OCI-LY7 (cell line): Measurements from ENCODE around the gene PPP2R1B. TPM values are rescaled to one million over a fixed set of nuclear protein-coding genes. Genes with fewer than 3 reads are reported as not detected.

Experiments
- BruUV-seq: library from RNA; stranded (reverse); fragments of 400-500 nt; replicated peaks from 2 replicates; lab custom pipeline; 2021; lab: Mats Ljungman, UMichigan
- CTCF ChIA-PET: fragments of 300-600 bp; sonication (Branson Sonifier 250); formaldehyde crosslinking; loops from one replicate; lab custom pipeline; 2022; ENCODE audit warnings: antibody characterized with exemption; ENCODE audit not compliant: unreplicated experiment; lab: Charles Lee
- POLR2A ChIA-PET: fragments of 300-600 bp; sonication (Branson Sonifier 250); formaldehyde crosslinking; loops from one replicate; lab custom pipeline; 2022; ENCODE audit warnings: antibody characterized with exemption; lab: Charles Lee
- DNase-seq: peaks from one replicate; pipeline ENCODE4 v3.0.0-alpha.2; 2015; ENCODE audit warnings: low spot score
- H2AFZ ChIP-seq: fragments of 200-600 bp; sonication (generic), shearing (Covaris generic); 2 replicates; pipeline ENCODE4 v1.6.1; 2014; ENCODE audit warnings: mild to moderate bottlenecking, antibody characterized with exemption, low read length, moderate library complexity
- H3K27ac ChIP-seq: fragments of 200-600 bp; sonication (generic); 2 replicates; pipeline ENCODE4 v1.5.1; 2014; ENCODE audit warnings: mixed run types, low read depth, mild to moderate bottlenecking, moderate library complexity, low read length, inconsistent platforms; ENCODE audit not compliant: poor library complexity, severe bottlenecking
- H3K36me3 ChIP-seq: fragments of 200-600 bp; sonication (generic); 2 replicates; pipeline ENCODE4 v1.6.1; 2014; ENCODE audit warnings: mild to moderate bottlenecking, antibody characterized with exemption, low read length, moderate library complexity, mixed read lengths; ENCODE audit not compliant: insufficient read depth
- H3K4me1 ChIP-seq: fragments of 200-600 bp; sonication (generic); 2 replicates; pipeline ENCODE4 v1.5.1; 2014; ENCODE audit warnings: mild to moderate bottlenecking, low read length; ENCODE audit not compliant: insufficient read depth, poor library complexity, severe bottlenecking
- H3K4me2 ChIP-seq: fragments of 200-600 bp; sonication (generic); 2 replicates; pipeline ENCODE4 v1.6.1; 2014; ENCODE audit warnings: mild to moderate bottlenecking, low read length
- H3K4me3 ChIP-seq: fragments of 200-600 bp; sonication (generic); 2 replicates; pipeline ENCODE4 v1.5.1; 2014; ENCODE audit warnings: mild to moderate bottlenecking, low read depth, low read length; ENCODE audit not compliant: poor library complexity, severe bottlenecking
- H3K79me2 ChIP-seq: fragments of 200-600 bp; sonication (generic); 2 replicates; pipeline ENCODE4 v1.6.1; 2016; ENCODE audit warnings: low read depth, mild to moderate bottlenecking, low read length, moderate library complexity, mixed read lengths; ENCODE audit not compliant: insufficient read depth
- H3K9me2 ChIP-seq: fragments of 200-600 bp; sonication (generic); 2 replicates; pipeline ENCODE4 v1.6.1; 2016; ENCODE audit warnings: mild to moderate bottlenecking, low read length, mixed read lengths; ENCODE audit not compliant: insufficient read depth
- H3K9me3 ChIP-seq: fragments of 200-600 bp; sonication (generic); 2 replicates; pipeline ENCODE4 v1.6.1; 2014; ENCODE audit warnings: mild to moderate bottlenecking, mixed run types, low read length, mixed read lengths
- H4K20me1 ChIP-seq: fragments of 200-600 bp; sonication (generic); 2 replicates; pipeline ENCODE4 v1.6.1; 2014; ENCODE audit warnings: mild to moderate bottlenecking, antibody characterized with exemption, low read length, moderate library complexity, mixed read lengths; ENCODE audit not compliant: insufficient read depth
- EZH2phosphoT487 ChIP-seq: fragments of 200-600 bp; sonication (generic); IDR thresholded peaks from 2 replicates; pipeline ENCODE4 v1.6.1; 2018; ENCODE audit warnings: low read depth, borderline replicate concordance, mild to moderate bottlenecking, mixed run types, antibody characterized with exemption, low read length, moderate library complexity, mixed read lengths
- intact Hi-C: fragments of 100-400 bp; cut with micrococcal nuclease; formaldehyde crosslinking; loops from one replicate; pipeline ENCODE4 v1.10.0; 2022; ENCODE audit not compliant: unreplicated experiment
- total RNA-seq, 2 experiments: library from RNA; depleted of rRNA in 1 of 2; stranded (reverse); fragments of >200 nt in 1 of 2; shearing (Covaris generic) in 1 of 2; gene quantifications; 2 replicates each; pipeline ENCODE4 v1.2.3, GENCODE V29; 2014 to 2022
- TF ChIP-seq, protein P1 (sequence below): fragments of 200-600 bp; sonication (generic); conservative IDR thresholded peaks from 2 replicates; pipeline ENCODE4 v1.5.1; 2014; ENCODE audit warnings: mild to moderate bottlenecking, antibody characterized with exemption, low read length, moderate library complexity, mixed read lengths

PPP2R1B gene
- total RNA-seq, 2 experiments from 2014 or later, result 50.6 to 84.2 TPM

DNA sequence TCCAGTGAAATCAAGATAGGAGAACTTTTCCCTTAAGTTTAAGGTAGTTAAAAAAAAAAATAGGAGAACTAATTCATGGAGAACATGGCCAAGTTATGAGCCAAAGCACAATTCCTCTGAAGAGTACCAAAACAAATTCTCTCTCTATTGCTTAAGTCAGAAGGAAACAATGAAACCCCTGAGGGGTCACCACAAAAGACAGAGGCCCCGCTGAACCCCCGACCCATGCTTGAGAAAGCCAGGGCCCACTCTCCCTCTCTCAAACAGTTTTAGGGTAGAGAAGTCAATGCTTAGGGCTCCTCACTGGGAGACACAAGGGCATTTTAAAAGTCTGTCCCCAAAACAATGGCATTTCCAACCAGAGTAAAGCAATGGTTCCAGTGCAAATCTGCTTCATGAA is 26.9 kb downstream of the PPP2R1B start:
- no peaks in the 10 kb centered on the region for H3K79me2 ChIP-seq
- POLR2A ChIA-PET, result interaction anchor here (0.5 kb wide), 1 partner anchor 1594 kb away, joined by 4 read pairs; no protein-coding TSS in a partner anchor
- H3K27ac ChIP-seq, result no peak overlapping the region
- TF ChIP-seq, protein P1, sequence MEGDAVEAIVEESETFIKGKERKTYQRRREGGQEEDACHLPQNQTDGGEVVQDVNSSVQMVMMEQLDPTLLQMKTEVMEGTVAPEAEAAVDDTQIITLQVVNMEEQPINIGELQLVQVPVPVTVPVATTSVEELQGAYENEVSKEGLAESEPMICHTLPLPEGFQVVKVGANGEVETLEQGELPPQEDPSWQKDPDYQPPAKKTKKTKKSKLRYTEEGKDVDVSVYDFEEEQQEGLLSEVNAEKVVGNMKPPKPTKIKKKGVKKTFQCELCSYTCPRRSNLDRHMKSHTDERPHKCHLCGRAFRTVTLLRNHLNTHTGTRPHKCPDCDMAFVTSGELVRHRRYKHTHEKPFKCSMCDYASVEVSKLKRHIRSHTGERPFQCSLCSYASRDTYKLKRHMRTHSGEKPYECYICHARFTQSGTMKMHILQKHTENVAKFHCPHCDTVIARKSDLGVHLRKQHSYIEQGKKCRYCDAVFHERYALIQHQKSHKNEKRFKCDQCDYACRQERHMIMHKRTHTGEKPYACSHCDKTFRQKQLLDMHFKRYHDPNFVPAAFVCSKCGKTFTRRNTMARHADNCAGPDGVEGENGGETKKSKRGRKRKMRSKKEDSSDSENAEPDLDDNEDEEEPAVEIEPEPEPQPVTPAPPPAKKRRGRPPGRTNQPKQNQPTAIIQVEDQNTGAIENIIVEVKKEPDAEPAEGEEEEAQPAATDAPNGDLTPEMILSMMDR, result no peak
- TF ChIP-seq EZH2phosphoT487, result no peak
- peaks cover 57% of the 10 kb centered on the region for H3K36me3 ChIP-seq
- no peaks in the 10 kb centered on the region for H3K4me1 ChIP-seq
- H4K20me1 ChIP-seq, result no peaks in the 10 kb centered on the region
- no peaks in the 10 kb centered on the region for H3K9me3 ChIP-seq
- intact Hi-C loops, result no loop called here
- no TSS peak for BruUV-seq
- H3K9me2 ChIP-seq, result no peaks in the 10 kb centered on the region
- H2AFZ ChIP-seq, result no peak overlapping the region
- H3K4me2 ChIP-seq, result no peak overlapping the region
- no peak overlapping the region for H3K4me3 ChIP-seq
- no peak for DNase-seq
- CTCF ChIA-PET, result no interaction called here

DNA sequence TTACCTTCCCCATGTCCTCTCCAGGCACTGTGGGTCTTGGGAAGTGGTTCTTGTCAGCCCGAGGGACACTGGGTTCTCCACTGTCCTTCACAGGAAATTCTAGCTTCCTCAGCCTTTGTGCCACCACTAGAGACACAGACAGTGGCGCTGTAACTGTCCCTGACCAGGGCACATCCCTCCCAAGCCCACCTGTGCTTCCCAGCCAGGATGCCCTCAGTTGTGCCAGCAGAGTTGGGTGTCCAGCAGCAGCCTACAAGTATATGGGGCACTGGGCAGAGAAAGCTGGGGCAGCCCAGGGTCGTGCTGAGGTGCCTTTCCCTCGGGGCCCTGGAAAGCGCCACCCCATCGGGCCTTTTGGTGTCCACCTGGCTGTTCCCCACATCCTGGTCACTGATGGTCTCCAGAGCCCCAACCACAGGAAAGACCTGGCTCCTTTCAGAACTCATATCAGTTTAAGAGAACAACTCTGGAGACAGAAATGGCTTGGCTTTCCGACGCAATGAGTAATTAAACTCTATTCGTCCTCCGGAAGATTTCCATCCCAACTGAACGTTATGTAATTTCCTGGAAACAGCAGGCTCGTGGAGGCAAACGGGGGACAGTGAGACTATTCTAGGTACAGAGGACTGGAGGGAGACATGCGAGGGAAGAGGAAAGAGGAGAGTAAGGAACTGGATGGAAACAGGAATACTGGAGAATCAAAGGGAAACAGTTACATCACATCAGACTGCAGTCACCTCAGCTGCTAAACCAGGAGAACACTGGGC is 28.6 kb downstream of the PPP2R1B start:
- no peaks in the 10 kb centered on the region for H3K9me2 ChIP-seq
- H2AFZ ChIP-seq, result no peak overlapping the region
- H3K4me2 ChIP-seq, result no peak overlapping the region
- H3K36me3 ChIP-seq, result peaks cover 40% of the 10 kb centered on the region
- H3K4me3 ChIP-seq, result no peak overlapping the region
- CTCF ChIA-PET, result interaction anchor here (0.5 kb wide), 1 partner anchor 14 kb away, joined by 6 read pairs; no protein-coding TSS in a partner anchor
- H3K9me3 ChIP-seq, result no peaks in the 10 kb centered on the region
- no peaks in the 10 kb centered on the region for H4K20me1 ChIP-seq
- POLR2A ChIA-PET, result no interaction called here
- no TSS peak for BruUV-seq
- intact Hi-C loops, result no loop called here
- no peaks in the 10 kb centered on the region for H3K4me1 ChIP-seq
- no peak for TF ChIP-seq EZH2phosphoT487
- TF ChIP-seq, protein P1, result no peak
- H3K27ac ChIP-seq, result no peak overlapping the region
- no peaks in the 10 kb centered on the region for H3K79me2 ChIP-seq
- DNase-seq, result no peak
